Measurements from ENCODE around the gene PCDHB16. TPM values are rescaled to one million over a fixed set of nuclear protein-coding genes. Genes with fewer than 3 reads are reported as not detected.

PCDHB16 gene
- total and polyA plus RNA-seq, 2 of the 13 experiments (the other 11 are each of a cell fraction or from before 2014, with no cell fraction given) = 0.60 to 0.66 TPM

- TF ChIP-seq, protein P1, sequence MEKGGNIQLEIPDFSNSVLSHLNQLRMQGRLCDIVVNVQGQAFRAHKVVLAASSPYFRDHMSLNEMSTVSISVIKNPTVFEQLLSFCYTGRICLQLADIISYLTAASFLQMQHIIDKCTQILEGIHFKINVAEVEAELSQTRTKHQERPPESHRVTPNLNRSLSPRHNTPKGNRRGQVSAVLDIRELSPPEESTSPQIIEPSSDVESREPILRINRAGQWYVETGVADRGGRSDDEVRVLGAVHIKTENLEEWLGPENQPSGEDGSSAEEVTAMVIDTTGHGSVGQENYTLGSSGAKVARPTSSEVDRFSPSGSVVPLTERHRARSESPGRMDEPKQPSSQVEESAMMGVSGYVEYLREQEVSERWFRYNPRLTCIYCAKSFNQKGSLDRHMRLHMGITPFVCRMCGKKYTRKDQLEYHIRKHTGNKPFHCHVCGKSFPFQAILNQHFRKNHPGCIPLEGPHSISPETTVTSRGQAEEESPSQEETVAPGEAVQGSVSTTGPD (CRISPR knock-in tag; IDR thresholded peaks at IDR 0.05) = no peak
- no peak for TF ChIP-seq CHD4 (IDR thresholded peaks at IDR 0.05; ENCODE audit: borderline replicate concordance, low read length)
- TF ChIP-seq SMC3 (IDR thresholded peaks at IDR 0.05; ENCODE audit: low read length) = peak; percentile 45; the same call in 1 of the 2 replicates
- no peak for TF ChIP-seq HOXA9 (CRISPR knock-in tag; IDR thresholded peaks at IDR 0.05; ENCODE audit: borderline replicate concordance)
- TF ChIP-seq, protein P2, sequence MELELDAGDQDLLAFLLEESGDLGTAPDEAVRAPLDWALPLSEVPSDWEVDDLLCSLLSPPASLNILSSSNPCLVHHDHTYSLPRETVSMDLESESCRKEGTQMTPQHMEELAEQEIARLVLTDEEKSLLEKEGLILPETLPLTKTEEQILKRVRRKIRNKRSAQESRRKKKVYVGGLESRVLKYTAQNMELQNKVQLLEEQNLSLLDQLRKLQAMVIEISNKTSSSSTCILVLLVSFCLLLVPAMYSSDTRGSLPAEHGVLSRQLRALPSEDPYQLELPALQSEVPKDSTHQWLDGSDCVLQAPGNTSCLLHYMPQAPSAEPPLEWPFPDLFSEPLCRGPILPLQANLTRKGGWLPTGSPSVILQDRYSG (CRISPR knock-in tag; IDR thresholded peaks at IDR 0.05) = no peak
- peak; percentile 57 for TF ChIP-seq STAG1 (CRISPR knock-in tag; IDR thresholded peaks at IDR 0.05)
- TF ChIP-seq CC2D1A (CRISPR knock-in tag; IDR thresholded peaks at IDR 0.05) = no peak
- no peak for TF ChIP-seq NFE2 (CRISPR knock-in tag; IDR thresholded peaks at IDR 0.05)
- no peak for TF ChIP-seq MIXL1 (CRISPR knock-in tag; IDR thresholded peaks at IDR 0.05)
- TF ChIP-seq RARA (CRISPR knock-in tag; IDR thresholded peaks at IDR 0.05) = no peak
- TF ChIP-seq ISL2 (CRISPR knock-in tag; IDR thresholded peaks at IDR 0.05) = 0 out of 2 replicates have a peak, but pooled peaks have one; percentile 15
- no peak for TF ChIP-seq ZBTB21 (CRISPR knock-in tag; IDR thresholded peaks at IDR 0.05)
- no peak for TF ChIP-seq FOXA3 (CRISPR knock-in tag; IDR thresholded peaks at IDR 0.05)
- no peak for TF ChIP-seq TMF1 (CRISPR knock-in tag; IDR thresholded peaks at IDR 0.05; ENCODE audit: low read depth)
- TF ChIP-seq SIX4 (CRISPR knock-in tag; IDR thresholded peaks at IDR 0.05) = no peak
- peak; percentile 56; the same call in 1 of the 2 replicates for TF ChIP-seq RAD21 (CRISPR knock-in tag; IDR thresholded peaks at IDR 0.05)
- 0 out of 2 replicates have a peak, but pooled peaks have one; percentile 13 for TF ChIP-seq SAP130 (CRISPR knock-in tag; IDR thresholded peaks at IDR 0.05; ENCODE audit: low read depth)
- no peak for TF ChIP-seq ZFP90 (CRISPR knock-in tag; IDR thresholded peaks at IDR 0.05; ENCODE audit: borderline replicate concordance)
- no peak for TF ChIP-seq TAF1 (CRISPR knock-in tag; IDR thresholded peaks at IDR 0.05)
- no peak for TF ChIP-seq ZNF572 (CRISPR knock-in tag; IDR thresholded peaks at IDR 0.05)
- TF ChIP-seq ZNF781 (CRISPR knock-in tag; IDR thresholded peaks at IDR 0.05; ENCODE audit: borderline replicate concordance, not compliant biosample characterization) = no peak
- no peak for TF ChIP-seq NFAT5 (CRISPR knock-in tag; IDR thresholded peaks at IDR 0.05)
- TF ChIP-seq ESRRA (CRISPR knock-in tag; IDR thresholded peaks at IDR 0.05; ENCODE audit: low read depth) = no peak
- TF ChIP-seq ZNF432 (CRISPR knock-in tag; IDR thresholded peaks at IDR 0.05; ENCODE audit: borderline replicate concordance) = no peak
- TF ChIP-seq PLSCR1 (CRISPR knock-in tag; IDR thresholded peaks at IDR 0.05; ENCODE audit: borderline replicate concordance) = no peak
- no peak for TF ChIP-seq SPEN (CRISPR knock-in tag; IDR thresholded peaks at IDR 0.05; ENCODE audit: low read depth)
Measured at GRCh38 chr5:141182248-141182647, at the start of gene PCDHB16 (continued).

All from HepG2 (cell line).